COLO829 (cell line): ENCODE measurements around the gene STARD7.
"Not testable (repeated sequence)": the region's sequence is repeated elsewhere in the genome, so short reads cannot be mapped to it uniquely, and the experiment has no call there.

ENCODE experiments used
- DNase-seq: peaks from one replicate; pipeline ENCODE4 v3.0.0; 2012; ENCODE audit warnings: low spot score

The STARD7 gene, protein sequence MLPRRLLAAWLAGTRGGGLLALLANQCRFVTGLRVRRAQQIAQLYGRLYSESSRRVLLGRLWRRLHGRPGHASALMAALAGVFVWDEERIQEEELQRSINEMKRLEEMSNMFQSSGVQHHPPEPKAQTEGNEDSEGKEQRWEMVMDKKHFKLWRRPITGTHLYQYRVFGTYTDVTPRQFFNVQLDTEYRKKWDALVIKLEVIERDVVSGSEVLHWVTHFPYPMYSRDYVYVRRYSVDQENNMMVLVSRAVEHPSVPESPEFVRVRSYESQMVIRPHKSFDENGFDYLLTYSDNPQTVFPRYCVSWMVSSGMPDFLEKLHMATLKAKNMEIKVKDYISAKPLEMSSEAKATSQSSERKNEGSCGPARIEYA

DNA sequence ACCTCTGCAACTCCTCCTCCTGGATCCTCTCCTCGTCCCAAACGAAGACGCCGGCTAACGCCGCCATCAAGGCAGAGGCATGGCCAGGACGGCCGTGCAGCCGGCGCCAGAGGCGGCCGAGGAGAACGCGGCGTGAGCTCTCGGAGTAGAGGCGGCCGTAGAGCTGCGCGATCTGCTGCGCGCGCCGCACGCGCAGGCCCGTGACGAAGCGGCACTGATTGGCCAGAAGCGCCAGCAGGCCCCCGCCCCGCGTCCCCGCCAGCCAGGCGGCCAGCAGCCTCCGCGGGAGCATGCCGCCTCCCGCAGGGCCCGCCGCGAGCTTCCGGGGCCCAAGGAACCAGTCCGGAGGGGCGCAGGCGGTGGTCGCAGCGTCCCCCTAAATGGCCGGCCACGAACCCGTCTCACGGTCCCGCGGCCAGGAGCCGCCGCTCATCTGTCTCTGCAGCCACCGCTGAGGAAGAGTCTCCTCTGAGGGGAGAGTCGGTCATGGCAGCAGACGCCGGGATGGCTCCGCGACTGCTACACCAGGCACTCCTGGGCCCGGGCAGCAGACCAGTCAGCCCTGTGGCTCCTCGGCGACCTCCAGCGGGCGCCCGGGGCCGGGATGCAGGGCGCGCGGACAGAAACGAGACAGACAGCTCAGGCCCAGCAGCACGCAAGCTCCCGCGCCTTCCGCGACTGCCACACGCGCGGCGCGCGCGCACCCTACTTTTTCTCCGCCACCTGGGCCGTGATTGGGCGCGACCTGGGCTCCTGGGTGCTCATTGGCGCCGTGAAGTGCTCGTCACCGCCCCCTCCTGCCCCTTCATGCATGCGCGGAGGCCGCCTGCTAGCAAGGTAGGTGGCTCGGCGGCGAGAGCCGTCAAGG, at the start of gene STARD7:
Gene STARD7, minus strand, starts transcription at position 685 of the 868 bp plus-strand sequence. Its CDS starts 393 bp downstream, at position 292.
- DNase-seq, result peak; percentile 93

DNA sequence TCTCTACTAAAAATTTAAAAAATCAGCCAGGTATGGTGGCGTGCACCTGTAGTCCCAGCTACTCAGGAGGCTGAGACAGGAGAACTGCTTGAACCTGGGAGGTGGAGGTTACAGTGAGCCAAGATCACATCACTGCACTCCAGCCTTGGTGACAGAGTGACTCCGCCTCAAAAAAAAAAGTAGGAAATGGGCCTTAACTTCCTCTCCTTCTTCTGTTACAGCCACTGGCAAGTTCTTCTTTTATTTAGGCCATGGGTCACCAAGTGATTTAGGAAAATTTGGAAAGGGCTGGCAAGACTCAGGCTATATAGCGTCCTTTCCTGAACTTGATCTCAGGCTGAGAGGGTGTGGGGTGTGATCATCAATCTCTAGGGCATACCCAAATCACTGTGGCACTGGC, 49.1 kb upstream of the STARD7 start:
- not testable (repeated sequence) for DNase-seq

DNA sequence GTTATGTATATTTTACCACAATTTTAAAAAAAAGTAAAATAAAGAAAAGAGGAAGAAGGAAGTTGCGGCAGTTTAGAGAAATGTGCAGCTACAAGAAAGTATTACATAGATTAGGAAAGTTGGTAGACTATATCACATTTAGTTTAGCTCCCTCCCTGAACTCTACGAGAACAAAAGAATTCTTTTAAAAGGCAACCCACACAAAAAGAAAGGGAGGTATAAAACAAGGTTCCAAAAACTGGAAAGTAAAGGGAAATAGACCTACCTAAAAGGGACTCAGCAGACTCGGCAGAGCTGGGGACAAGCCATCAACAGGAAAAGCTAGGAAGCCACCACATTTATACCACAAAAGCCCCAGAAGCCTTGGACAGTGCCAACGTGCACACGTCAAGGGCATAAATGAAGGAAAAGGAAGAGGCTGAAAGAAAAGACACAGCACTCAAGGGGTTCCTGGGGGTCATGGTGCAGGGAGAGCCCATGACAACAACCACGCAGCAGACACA, 48.0 kb upstream of the STARD7 start:
- no peak for DNase-seq

DNA sequence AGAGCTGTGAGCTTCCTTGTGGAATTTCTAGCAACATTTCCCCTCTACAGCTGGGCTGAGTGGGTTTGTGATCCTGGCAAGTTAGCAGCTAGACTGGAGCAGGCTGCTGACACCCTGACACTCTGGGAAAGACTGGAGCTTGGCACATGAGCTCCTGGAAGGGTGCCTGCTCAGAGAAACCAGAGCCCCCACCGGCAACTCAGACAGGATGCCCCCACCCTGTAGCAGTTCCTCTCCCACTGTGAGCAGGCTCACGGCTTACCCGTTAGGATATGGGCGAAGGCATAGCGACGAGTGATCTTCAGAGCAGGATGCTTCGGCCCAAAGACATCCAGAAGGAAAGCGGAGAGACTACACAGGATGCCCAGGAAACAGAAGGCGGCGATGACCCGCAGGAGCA, 45.9 kb upstream of the STARD7 start:
- DNase-seq, result no peak

DNA sequence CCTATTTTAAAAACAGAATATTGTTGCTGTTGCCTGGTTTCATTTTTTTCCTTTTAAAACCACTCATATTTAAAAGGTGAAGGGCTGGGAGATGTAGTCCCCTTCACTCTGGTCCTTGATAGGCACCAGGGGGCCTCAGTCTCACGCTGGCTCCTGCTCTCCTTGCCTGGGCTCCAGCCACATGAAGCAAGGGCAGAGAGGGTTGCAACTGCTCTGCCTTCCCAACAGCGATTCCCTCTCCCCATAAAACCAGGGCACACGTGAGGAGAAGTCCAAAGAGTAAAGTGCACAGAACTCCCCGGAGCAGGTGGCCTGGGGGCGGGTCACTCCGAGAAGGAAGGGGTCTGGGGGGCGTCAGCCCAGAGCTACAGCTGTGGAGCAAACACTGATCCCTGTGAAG, 44.4 kb upstream of the STARD7 start:
- DNase-seq, result no peak

DNA sequence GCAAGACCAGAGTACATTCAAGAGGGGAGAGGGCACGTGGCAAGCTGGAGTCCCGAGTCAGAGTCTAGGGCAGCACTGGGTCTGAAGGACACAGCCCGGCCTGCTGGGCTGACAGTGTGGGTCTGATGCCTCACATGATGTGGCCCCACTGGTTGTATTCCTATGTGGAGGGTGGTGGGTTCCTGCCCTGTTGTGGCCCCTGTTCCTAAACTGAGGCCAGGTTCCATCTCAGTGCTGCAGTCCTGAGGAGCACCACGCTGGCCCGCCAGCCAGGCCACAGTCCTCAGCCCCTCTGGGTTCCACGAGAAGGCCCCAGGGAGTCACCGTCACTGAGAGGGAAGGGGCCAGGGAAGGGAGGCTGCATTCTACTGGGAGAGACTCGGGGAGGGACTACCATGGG, 43.9 kb upstream of the STARD7 start:
- DNase-seq, result no peak

DNA sequence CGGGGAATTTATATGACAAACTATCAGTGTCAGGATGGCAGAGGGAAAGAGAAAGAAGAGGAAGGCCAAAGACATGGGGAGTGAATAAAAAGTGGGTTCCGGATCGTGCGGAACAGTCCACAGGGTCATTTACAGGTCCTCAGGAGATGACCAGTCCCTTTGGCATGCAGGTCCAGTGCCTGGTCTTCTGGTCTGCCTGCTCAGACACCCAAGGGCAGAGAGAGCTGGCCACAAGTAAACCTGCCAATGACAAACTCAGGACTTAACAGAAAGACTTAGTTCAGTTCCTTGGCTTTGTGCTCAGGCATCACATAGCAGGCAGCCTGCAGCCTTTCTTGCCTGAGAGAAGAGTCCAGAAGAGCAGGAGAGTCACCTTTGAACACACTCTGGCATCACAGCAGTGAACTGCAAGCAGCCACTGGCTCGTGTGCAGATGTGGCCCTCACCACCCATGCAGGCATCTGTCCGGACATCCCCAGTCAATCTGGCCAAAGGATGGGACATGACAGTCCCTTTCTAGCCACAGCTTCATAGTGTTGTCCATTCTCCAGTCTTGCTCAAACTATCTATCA, 43.2 kb upstream of the STARD7 start:
- DNase-seq, result peak; percentile 87

DNA sequence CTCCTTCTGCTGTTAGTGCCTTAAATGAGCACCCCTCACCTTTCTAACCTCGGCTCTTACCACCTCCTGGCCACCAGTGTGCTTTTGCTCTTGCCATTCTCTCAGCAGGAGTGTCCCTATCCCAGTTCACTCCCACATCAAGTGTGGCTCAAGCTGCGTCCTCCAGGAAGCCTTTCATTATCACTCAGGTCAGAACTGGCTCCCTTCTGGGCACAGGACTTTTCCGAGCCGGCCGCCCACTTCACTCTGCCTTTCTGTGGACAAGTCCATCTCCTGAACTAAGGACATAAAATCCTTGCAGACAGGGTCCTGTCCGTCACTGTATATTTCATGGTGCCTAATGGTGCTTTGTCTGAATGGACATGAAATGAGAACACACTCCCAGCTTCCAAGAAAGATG, 41.6 kb upstream of the STARD7 start:
- DNase-seq, result no peak

DNA sequence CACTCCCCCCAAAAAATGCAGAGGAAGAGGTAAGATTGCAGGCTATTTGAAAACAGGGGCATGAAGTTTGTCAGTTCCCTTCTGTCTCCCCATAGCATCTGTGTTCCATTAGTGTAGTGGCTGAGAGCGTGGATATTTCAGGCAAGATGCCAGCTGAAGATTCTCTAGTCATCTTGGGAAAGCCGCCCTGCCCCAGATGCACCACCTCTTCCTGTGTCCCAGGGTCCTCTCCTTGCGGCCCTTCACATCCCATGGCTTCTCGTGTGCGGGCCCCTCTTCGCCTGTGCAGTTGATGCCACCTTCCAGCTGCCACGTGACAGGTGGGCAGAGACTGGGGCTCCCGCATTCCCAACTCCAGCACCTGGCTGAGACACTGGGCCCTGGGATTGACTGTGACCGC, 41.0 kb upstream of the STARD7 start:
- no peak for DNase-seq

DNA sequence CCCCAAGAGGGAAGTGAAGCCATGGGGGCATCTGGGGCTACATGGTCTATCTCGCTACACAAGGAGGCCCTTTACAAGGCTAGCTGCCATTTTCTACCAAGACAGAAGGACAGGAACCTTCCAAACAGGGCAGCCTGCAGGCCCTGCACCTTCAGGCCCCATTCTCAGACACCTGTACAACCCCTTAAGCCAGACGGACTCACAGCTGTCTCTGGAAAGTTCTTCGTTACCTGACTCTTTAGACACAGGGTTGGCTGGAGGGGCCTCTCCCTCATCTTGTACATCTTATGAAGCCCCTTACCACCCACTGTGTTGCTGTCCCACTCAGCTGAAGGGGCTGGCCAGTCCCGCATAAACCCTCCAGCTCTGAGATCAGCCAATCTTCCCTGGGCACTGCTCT, 40.0 kb upstream of the STARD7 start:
- DNase-seq, result no peak

DNA sequence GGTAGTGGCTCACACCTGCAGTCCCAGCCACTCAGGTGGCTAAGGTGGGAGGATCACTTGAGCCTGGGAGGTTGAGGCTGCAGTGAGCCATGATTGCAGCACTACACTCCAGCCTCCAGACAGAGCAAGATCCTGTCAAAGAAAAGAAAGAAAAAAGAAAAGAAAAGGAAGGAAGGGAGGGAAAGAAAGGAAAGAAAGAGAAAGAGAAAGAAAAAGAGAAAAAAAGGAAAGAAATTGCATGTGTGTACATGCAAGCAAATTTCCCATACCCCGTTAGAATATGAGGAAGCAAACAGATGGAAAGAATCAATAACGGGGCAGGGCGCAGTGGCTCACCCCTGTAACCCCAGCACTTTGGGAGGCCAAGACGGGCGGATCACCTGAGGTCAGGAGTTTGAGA, 39.3 kb upstream of the STARD7 start:
- no peak for DNase-seq

DNA sequence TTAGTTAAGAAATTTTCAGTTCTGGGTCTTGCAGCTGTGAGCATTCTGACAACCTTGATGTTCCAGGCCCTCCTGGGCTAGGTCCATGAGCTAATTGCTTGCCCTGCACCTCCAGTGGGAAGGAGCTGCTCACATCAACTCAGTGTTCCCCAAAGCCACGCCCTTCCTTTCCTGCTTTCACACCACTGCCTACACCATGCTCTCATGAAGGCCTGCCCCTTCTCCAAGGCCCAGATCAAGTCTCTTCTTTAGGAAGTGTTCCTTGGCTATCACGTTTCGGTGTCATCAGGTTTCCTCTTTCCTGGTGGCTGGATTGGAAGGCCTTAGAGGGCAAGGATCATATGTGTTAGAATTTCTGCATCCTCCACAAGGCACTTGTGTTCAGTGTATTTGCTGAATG, 38.4 kb upstream of the STARD7 start:
- DNase-seq, result no peak

DNA sequence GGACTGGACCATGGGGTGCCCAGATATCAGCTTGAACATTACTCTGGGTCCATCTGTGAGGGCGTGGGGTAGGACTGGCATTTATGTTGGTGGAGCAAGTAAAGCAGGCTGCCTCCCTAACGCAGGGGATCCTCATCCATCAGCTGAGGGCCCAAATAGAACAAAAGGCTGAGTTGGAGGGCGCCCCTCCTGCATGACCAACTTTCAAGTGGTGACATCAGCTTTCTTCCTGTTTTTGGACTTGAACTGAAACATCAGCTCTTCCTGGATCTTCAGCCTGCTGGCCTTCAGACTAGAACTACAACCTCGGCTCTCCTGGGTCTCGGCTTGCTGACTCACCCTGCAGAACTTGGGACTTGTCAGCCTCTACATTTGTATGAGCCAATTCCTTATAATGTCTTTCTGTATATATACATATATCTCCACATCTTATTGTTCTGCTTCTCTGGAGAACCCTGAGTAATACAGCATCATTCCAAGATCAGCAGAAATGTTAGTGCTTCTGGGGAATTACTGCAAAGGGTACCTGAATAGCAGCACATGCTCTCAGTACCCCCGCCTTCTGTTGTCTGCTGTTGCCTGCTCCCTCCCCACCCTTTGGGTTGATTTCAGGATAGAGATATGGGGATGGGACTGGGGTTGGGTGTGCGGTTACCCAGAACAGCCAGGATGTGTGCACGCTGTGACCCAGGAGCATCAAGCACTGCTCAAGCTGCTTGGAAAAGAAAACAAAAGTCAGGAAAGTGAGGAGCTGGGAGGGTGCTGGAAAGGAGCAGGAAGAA, 37.2 kb upstream of the STARD7 start:
- DNase-seq, result no peak

DNA sequence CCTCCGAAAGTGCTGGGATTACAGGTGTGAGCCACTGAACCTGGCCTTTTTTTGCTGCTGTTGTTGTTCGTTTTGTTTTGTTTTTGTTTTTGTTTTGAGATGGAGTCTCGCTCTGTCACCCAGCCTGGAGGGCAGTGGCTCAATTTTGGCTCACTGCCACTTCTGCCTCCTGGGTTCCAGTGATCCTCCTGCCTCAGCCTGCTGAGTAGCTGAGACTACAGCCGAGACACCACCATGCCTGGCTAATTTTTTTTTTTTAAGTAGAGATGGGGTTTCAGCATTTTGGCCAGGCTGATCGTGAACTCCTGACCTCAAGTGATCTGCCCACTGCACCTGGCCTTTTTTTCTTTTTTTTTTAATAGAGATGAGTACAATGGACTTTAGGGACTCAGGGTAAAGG, 35.2 kb upstream of the STARD7 start:
- DNase-seq, result no peak

DNA sequence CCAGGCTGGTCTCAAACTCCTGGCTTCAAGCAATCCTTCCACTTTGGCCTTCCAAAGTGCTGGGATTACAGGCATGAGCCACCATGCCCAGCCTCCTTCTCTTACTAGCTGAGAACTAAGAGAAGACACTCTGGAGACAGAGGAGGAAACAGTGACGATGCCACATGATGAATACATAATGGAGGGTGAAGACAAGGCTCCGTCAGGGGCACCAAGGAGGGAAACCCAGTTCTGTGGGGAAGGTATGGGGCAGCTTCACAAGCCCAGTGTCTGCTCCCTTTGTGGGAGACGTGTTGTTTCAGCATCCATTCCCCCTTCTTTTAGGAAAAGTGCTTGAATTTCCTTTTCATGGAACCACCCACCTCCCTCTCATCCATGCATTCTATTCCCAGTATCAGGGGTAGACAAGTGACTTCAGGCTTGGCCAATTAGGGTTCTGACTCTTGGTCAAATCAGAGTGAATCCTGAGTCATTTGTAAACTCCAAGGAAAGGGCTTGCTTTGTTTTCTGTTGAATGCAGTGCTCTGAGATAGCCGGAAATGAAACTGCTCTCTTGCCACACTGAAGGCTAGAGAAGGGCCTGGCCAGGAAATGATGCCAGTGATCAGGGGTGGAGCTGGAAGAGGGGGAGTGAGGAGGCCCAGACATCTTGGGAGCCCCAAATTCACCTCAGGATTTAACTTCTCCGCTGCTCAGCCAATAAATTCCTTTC, 33.4 kb upstream of the STARD7 start:
- DNase-seq, result peak; percentile 92

DNA sequence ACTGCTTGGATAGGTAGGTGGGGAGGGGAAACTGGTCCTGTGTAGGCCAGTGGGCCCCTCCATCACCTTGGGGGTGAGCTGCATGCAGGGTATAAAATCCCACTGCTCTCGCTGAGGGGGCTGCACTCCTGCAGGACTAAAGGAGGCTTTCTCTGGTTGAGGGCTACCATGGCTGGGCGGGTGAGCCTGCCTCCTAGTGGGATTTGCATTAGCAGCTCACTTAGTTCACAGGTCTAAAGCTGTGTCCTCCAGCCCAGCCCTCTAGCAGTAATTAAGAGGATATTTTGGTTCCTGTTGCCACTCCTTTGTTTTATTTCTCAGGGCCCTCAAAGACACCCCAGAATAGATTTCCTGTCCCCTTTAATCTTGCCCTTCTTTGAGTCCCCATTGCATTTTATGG, 32.6 kb upstream of the STARD7 start:
- no peak for DNase-seq

DNA sequence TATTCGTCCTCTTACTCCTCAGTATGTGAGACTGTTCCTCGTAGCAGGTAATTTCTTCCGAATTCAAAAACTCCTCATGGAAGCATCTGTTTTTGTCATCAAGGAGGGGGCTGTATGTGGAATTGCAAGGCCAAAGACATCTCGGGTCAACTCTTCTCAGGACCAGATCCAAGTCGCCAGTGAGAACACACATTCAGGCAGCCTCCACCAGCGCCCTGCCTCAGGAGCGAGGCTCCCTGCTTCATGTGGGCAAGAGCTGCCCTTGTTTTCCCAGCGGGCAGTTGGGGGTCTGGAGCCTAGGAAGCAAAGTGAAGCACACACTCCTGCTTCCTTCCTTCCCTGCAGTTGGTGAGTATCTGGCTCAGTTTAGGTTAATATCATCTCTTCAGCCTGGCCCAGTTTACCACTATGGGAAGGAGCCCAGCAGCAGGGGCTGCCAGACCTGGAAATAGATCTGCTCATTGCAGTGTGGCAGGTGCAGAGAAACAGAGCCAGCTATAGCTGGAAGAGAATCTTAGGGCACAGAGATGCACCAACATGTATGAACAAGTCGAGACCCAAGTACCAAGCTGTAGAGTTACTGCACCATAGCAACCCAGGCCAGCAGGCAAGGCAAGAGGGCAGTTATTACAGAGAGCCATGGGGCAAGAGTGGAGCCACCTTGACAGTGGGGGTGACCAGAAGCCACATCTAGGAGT, 31.9 kb upstream of the STARD7 start:
- DNase-seq, result no peak

DNA sequence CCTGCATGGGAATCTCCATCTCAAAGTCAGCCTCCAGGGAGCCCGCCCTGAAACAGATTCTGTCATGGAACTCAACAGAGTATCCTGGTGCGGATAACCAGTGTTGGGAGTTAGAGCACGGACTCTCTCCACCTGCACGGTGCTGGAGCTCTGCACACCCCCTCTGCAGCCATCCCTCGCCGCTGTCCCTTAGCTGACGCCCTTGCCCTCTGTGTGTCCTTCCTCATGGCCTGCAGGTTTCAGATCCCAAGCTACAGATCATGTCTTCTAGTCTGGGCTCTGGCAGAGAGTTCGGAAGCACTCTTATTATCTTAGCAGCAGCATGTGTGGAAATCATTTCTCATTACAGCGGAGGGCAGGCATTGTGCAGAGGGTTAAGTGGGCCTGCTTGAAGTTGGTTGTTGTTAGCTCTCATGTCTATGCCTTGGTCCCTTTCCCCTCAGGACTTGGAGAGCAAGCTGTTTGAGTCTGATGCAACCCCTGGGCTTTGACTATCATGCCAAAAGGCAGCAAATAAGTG, 31.2 kb upstream of the STARD7 start:
- DNase-seq, result no peak

DNA sequence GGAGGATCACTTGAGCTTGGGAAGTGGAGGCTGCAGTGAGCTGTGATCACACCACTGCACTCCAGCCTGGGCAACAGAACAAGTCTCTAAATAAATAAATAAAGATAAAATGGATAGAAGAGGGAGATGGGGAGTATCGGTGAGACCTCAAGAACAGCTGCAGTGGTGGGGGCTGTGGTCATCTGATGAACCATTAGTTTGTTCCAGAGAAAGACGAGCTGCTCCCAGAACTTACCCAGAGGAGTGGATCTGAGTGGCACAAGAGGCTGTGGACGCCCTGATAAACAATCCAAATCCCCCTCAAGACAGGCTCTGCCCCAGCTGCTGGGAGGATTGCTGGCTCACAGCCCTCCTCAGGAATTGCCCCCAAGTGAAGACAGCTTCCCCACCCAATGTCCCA, 30.5 kb upstream of the STARD7 start:
- no peak for DNase-seq

DNA sequence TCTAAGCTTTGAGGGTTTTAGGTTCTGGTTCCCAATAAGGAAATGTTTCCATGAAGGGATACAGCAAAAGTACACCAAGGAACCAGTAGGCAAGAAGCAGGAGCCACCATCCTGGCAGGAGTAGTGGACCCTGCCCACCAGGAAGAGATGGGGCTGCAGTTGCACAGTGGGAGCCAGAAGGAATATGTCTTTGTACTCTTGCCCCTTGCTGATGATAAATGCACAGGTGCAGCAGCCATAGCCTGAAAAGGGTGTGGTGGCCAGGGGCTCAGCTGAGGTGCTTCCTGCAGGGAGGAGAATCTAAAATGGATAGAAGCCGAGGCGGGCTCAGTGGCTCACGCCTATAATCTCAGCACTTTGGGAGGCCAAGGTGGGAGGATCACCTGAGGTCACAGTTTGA, 29.6 kb upstream of the STARD7 start:
- DNase-seq, result no peak

DNA sequence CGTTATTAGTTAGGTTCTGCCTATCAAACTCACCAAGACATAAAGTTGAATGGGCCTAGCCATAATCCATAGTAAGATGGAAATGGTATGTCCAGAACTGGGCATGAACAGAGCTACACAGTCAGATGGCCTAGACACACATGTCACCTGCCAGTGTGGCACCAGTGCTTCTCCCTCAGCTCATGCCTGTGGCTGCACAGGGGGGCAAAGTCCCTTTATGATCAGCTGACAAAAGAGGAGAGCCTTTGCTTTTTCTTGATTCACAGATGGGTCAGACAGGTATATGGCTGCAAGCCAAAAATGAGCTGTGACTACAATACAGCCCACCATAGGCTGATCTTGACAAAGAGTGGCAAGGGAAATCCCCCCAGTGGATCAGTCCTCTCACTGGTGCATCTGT, 28.3 kb upstream of the STARD7 start:
- DNase-seq, result no peak
